AG04449 (cell line): ENCODE data around the gene GAS1.
A peak's percentile ranks its signal among the peaks of the same experiment; 100 is the strongest.

Experiments used
- CTCF ChIA-PET: fragments of 350-600 bp; formaldehyde crosslinking; extraction: SDS; loops from one replicate; lab custom pipeline; 2021; ENCODE audit warnings: antibody characterized with exemption; lab: Yijun Ruan, JAX
- POLR2A ChIA-PET: fragments of 400-600, 350-600 bp; formaldehyde crosslinking; extraction: SDS; loops from one replicate; lab custom pipeline; 2020; ENCODE audit warnings: antibody characterized with exemption, inconsistent platforms; lab: Yijun Ruan, JAX
- DNase-seq: peaks from one replicate; pipeline ENCODE4 v3.0.0-alpha.2; 2010; ENCODE audit warnings: low read depth, low spot score
- H3K4me3 ChIP-seq: 2 replicates; pipeline ENCODE4 v1.5.1; 2011; ENCODE audit warnings: low read depth, mild to moderate bottlenecking, control low read depth, low read length
- CTCF ChIP-seq: IDR thresholded peaks from one replicate; pipeline ENCODE4 v1.5.1; 2011; ENCODE audit warnings: mild to moderate bottlenecking, moderate library complexity, low read length, control low read depth, inconsistent platforms; ENCODE audit not compliant: insufficient read depth; ENCODE audit errors: missing control alignments

The GAS1 gene

GRCh38 chr9:86909388-86909787 is 37.9 kb downstream of the GAS1 start:
- POLR2A ChIA-PET: no interaction called here
- H3K4me3 ChIP-seq: no peak overlapping the region
- no peak for DNase-seq
- no peak for TF ChIP-seq CTCF
- CTCF ChIA-PET: no interaction called here

- POLR2A ChIA-PET: interaction anchor here (1.2 kb wide), 1 partner anchor 38 kb away, joined by 3 read pairs; no protein-coding TSS in a partner anchor
- CTCF ChIA-PET: interaction anchor here (1.2 kb wide), 1 partner anchor 271 kb away, joined by 3 read pairs; no protein-coding TSS in a partner anchor
- H3K4me3 ChIP-seq: no peak overlapping the region
- no peak for TF ChIP-seq CTCF
- no peak for DNase-seq
Measured at GRCh38 chr9:86908261-86908660, 39.0 kb downstream of the GAS1 start.

GRCh38 chr9:86907346-86907745 is 40.0 kb downstream of the GAS1 start:
- CTCF ChIA-PET: interaction anchor here (1.2 kb wide), 1 partner anchor 270 kb away, joined by 3 read pairs; no protein-coding TSS in a partner anchor
- no peak overlapping the region for H3K4me3 ChIP-seq
- POLR2A ChIA-PET: interaction anchor here (1.2 kb wide), 1 partner anchor 39 kb away, joined by 3 read pairs; no protein-coding TSS in a partner anchor
- no peak for DNase-seq
- TF ChIP-seq CTCF: no peak

- no peak overlapping the region for H3K4me3 ChIP-seq
- CTCF ChIA-PET: interaction anchor here (1.0 kb wide), 1 partner anchor 283 kb away, joined by 3 read pairs; no protein-coding TSS in a partner anchor
- POLR2A ChIA-PET: no interaction called here
- no peak for DNase-seq
- TF ChIP-seq CTCF: no peak
Measured at GRCh38 chr9:86903734-86904085, 43.6 kb downstream of the GAS1 start.

- TF ChIP-seq CTCF: no peak
- no peak for DNase-seq
- peak overlapping the region; percentile 15; the same call in 1 of the 2 replicates for H3K4me3 ChIP-seq
- CTCF ChIA-PET: interaction anchor here (1.0 kb wide), 1 partner anchor 283 kb away, joined by 3 read pairs; no protein-coding TSS in a partner anchor
- POLR2A ChIA-PET: no interaction called here
Measured at GRCh38 chr9:86902991-86903733, 44.1 kb downstream of the GAS1 start.

GRCh38 chr9:86902586-86902985 is 44.7 kb downstream of the GAS1 start:
- peak overlapping the region; percentile 10; the same call in 1 of the 2 replicates for H3K4me3 ChIP-seq
- DNase-seq: no peak
- TF ChIP-seq CTCF: no peak
- ChIA-PET CTCF (no interaction called here), POLR2A (no interaction called here)
